ENCODE results near the gene MAN1C1.

DNA sequence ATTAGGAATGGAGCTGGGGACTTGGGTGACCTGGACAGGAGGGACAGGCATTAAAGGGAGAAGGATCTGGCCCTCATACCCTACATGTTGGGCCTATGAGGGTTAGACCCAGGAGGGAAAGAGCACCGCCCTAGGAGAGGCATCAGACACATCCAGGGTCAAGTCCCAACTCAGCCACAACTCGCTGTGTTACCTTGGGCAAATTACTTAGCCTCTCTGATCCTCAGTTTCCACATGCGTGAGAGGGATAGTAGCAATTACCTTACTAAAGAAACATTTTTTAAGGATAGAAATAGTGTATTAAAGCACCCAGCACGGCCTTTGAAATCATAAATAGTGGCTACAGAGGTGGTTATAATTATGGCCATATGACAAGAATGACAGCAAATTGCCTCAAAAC, 163.3 kb downstream of the MAN1C1 start:
- TF ChIP-seq EP300 (IDR thresholded peaks at IDR 0.05) (no peak), CTCF (IDR thresholded peaks at IDR 0.05) (no peak), POLR2A (IDR thresholded peaks at IDR 0.05) (no peak)
